Mesenchymal stem cell (in vitro differentiated cells and primary cell): ENCODE measurements around the gene GHRHR.

ENCODE experiments used
- DNase-seq: peaks from one replicate; pipeline ENCODE4 v3.0.0-alpha.2; 2013
- H2AFZ ChIP-seq: one replicate; pipeline ENCODE4 v1.6.1; 2013; ENCODE audit warnings: low read depth, mild to moderate bottlenecking, control low read depth, inconsistent platforms, low read length, moderate library complexity
- H2AK5ac ChIP-seq: 2 replicates; pipeline ENCODE4 v1.6.1; 2013; ENCODE audit warnings: low read length, moderate library complexity, mild to moderate bottlenecking, inconsistent platforms; ENCODE audit not compliant: severe bottlenecking
- H2BK120ac ChIP-seq: one replicate; pipeline ENCODE4 v1.6.1; 2013; ENCODE audit warnings: low read depth, mild to moderate bottlenecking, inconsistent platforms, low read length, moderate library complexity
- H2BK12ac ChIP-seq, 2 experiments: one replicate each; pipeline ENCODE4 v1.6.1; 2013; ENCODE audit warnings: inconsistent platforms in 2 of 2, low read length in 2 of 2, mild to moderate bottlenecking in 2 of 2, moderate library complexity in 2 of 2, control low read depth in 1 of 2
- H2BK15ac ChIP-seq: one replicate; pipeline ENCODE4 v1.6.1; 2013; ENCODE audit warnings: mild to moderate bottlenecking, low read depth, inconsistent platforms; ENCODE audit not compliant: poor library complexity, severe bottlenecking
- H2BK5ac ChIP-seq: 2 replicates; pipeline ENCODE4 v1.6.1; 2013; ENCODE audit warnings: low read depth, mild to moderate bottlenecking, low read length, control low read depth, inconsistent platforms; ENCODE audit not compliant: poor library complexity, severe bottlenecking
- H3K14ac ChIP-seq, 2 experiments: one replicate each; pipeline ENCODE4 v1.6.1; 2013; ENCODE audit warnings: inconsistent platforms in 2 of 2, low read length in 2 of 2, control low read depth in 1 of 2, mild to moderate bottlenecking in 1 of 2, moderate library complexity in 1 of 2
- H3K18ac ChIP-seq, 2 experiments: one replicate each; pipeline ENCODE4 v1.6.1; 2013; ENCODE audit warnings: inconsistent platforms in 2 of 2, low read length in 2 of 2, control low read depth in 1 of 2, low read depth in 1 of 2, mild to moderate bottlenecking in 1 of 2
- H3K23ac ChIP-seq, 2 experiments: one replicate each; pipeline ENCODE4 v1.6.1; 2013; ENCODE audit warnings: inconsistent platforms in 2 of 2, low read length in 2 of 2, mild to moderate bottlenecking in 2 of 2, moderate library complexity in 2 of 2, control low read depth in 1 of 2
- H3K27ac ChIP-seq: 2 replicates; pipeline ENCODE4 v1.5.1; 2013; ENCODE audit warnings: mild to moderate bottlenecking, moderate library complexity, low read length, control low read depth, inconsistent platforms; ENCODE audit not compliant: poor library complexity, severe bottlenecking
- H3K27me3 ChIP-seq, 2 experiments: 2 replicates each; pipeline versions ENCODE4 v1.6.1 to v1.7.0; 2013; ENCODE audit warnings: low read length in 2 of 2, mild to moderate bottlenecking in 2 of 2, moderate library complexity in 2 of 2, control low read depth in 1 of 2, inconsistent platforms in 1 of 2; ENCODE audit not compliant: control insufficient read depth in 1 of 2, insufficient read depth in 1 of 2
- H3K36me3 ChIP-seq, 2 experiments: 2 replicates each; pipeline versions ENCODE4 v1.6.1 to v1.7.0; 2013; ENCODE audit warnings: low read length in 2 of 2, control low read depth in 1 of 2, inconsistent platforms in 1 of 2, low read depth in 1 of 2, mild to moderate bottlenecking in 1 of 2; ENCODE audit not compliant: insufficient read depth in 2 of 2, control insufficient read depth in 1 of 2
- H3K4ac ChIP-seq, 2 experiments: one replicate each; pipeline ENCODE4 v1.6.1; 2013; ENCODE audit warnings: inconsistent platforms in 2 of 2, low read length in 2 of 2, mild to moderate bottlenecking in 2 of 2, moderate library complexity in 2 of 2, control low read depth in 1 of 2, low read depth in 1 of 2
- H3K4me1 ChIP-seq: 2 replicates; pipeline ENCODE4 v1.6.1; 2013; ENCODE audit warnings: low read depth, low read length, control low read depth; ENCODE audit not compliant: control insufficient read depth, insufficient read depth
- H3K4me2 ChIP-seq: 2 replicates; pipeline ENCODE4 v1.6.1; 2013; ENCODE audit warnings: low read length, mild to moderate bottlenecking, inconsistent platforms; ENCODE audit not compliant: poor library complexity, severe bottlenecking
- H3K4me3 ChIP-seq, 2 experiments: 2 replicates each; pipeline versions ENCODE4 v1.5.1 to v1.7.0; 2013; ENCODE audit warnings: low read length in 2 of 2, mild to moderate bottlenecking in 2 of 2, control low read depth in 1 of 2, low read depth in 1 of 2; ENCODE audit not compliant: insufficient read depth in 1 of 2
- H3K79me1 ChIP-seq: replicated peaks from 2 replicates; pipeline ENCODE4 v1.6.1; 2013; ENCODE audit warnings: mild to moderate bottlenecking, control low read depth, low read length, inconsistent platforms; ENCODE audit not compliant: poor library complexity, severe bottlenecking
- H3K9ac ChIP-seq: 2 replicates; pipeline ENCODE4 v1.7.0; 2013; ENCODE audit warnings: mild to moderate bottlenecking, low read length, moderate library complexity
- H3K9me3 ChIP-seq: 2 replicates; pipeline ENCODE4 v1.7.0; 2013; ENCODE audit warnings: mild to moderate bottlenecking, low read length; ENCODE audit not compliant: control insufficient read depth
- H4K8ac ChIP-seq: one replicate; pipeline ENCODE4 v1.6.1; 2013; ENCODE audit warnings: inconsistent platforms, mild to moderate bottlenecking, low read length, moderate library complexity
- H4K91ac ChIP-seq: one replicate; pipeline ENCODE4 v1.6.1; 2013; ENCODE audit warnings: mild to moderate bottlenecking, low read length, inconsistent platforms
- WGBS: methylation state at CpG from one replicate; pipeline ENCODE4 v1.1.7; 2013; ENCODE audit warnings: mixed read lengths; 5-methylcytosine and 5-hydroxymethylcytosine counted together

Gene GHRHR

GRCh38 chr7:30950197-30950596 lies 13.6 kb upstream of the GHRHR start:
- Histone ChIP-seq H2BK120ac (no peak overlapping the region), H4K8ac (no peak overlapping the region), H3K36me3 (no peaks in the 10 kb centered on the region), H2AK5ac (no peak overlapping the region), H3K9ac (no peak overlapping the region), H2BK15ac (no peak overlapping the region), H3K4me3 (no peak overlapping the region), H2AFZ (no peak overlapping the region), H3K9me3 (peaks cover 40% of the 10 kb centered on the region), H3K4ac (no peak overlapping the region), H2BK12ac (no peak overlapping the region), H3K4me2 (no peak overlapping the region), H4K91ac (no peak overlapping the region), H3K79me1 (no peaks in the 10 kb centered on the region), H3K14ac (no peak overlapping the region), H3K27me3 (peaks cover 8% of the 10 kb centered on the region in 2 experiments), H3K27ac (no peak overlapping the region), H3K23ac (no peak overlapping the region), H3K18ac (no peak overlapping the region), H3K4me1 (no peaks in the 10 kb centered on the region), H2BK5ac (no peak overlapping the region)
- DNase-seq = no peak

- Histone ChIP-seq H2AK5ac (no peak overlapping the region), H2BK120ac (no peak overlapping the region), H3K36me3 (no peaks in the 10 kb centered on the region), H3K9ac (no peak overlapping the region), H3K18ac (no peak overlapping the region), H3K4ac (no peak overlapping the region), H4K91ac (no peak overlapping the region), H3K27ac (no peak overlapping the region), H3K9me3 (peaks cover 38% of the 10 kb centered on the region), H2BK12ac (no peak overlapping the region), H3K27me3 (peaks cover 2 to 4% of the 10 kb centered on the region in 2 experiments), H2BK5ac (no peak overlapping the region), H4K8ac (no peak overlapping the region), H2BK15ac (no peak overlapping the region), H3K4me1 (no peaks in the 10 kb centered on the region), H3K23ac (no peak overlapping the region), H3K14ac (no peak overlapping the region), H3K79me1 (no peaks in the 10 kb centered on the region), H3K4me2 (no peak overlapping the region), H2AFZ (no peak overlapping the region), H3K4me3 (no peak overlapping the region)
- DNase-seq = no peak
- WGBS = 93% methylated on average over 2 of the region's 4 CpGs
These were observed 8.8 kb upstream of the GHRHR start for GRCh38 chr7:30954914-30955313.

- Histone ChIP-seq H3K79me1 (no peaks in the 10 kb centered on the region), H2BK15ac (no peak overlapping the region), H3K14ac (no peak overlapping the region), H3K4ac (no peak overlapping the region), H2AFZ (no peak overlapping the region), H2BK120ac (no peak overlapping the region), H3K36me3 (no peaks in the 10 kb centered on the region), H3K4me1 (no peaks in the 10 kb centered on the region), H2BK5ac (no peak overlapping the region), H3K9me3 (peaks cover 32% of the 10 kb centered on the region), H4K91ac (no peak overlapping the region), H2AK5ac (no peak overlapping the region), H3K4me3 (no peak overlapping the region), H3K27me3 (peaks cover 0 to 2% of the 10 kb centered on the region in 2 experiments), H3K9ac (no peak overlapping the region), H4K8ac (no peak overlapping the region), H2BK12ac (no peak overlapping the region), H3K18ac (no peak overlapping the region), H3K27ac (no peak overlapping the region), H3K4me2 (no peak overlapping the region), H3K23ac (no peak overlapping the region)
- DNase-seq = no peak
- no CpG with 5 or more reads among the region's 1 CpG for WGBS
These were observed 7.0 kb upstream of the GHRHR start for GRCh38 chr7:30956704-30957103.

GRCh38 chr7:30965372-30965771 lies 1.6 kb downstream of the GHRHR start:
- Histone ChIP-seq H4K8ac (no peak overlapping the region), H4K91ac (no peak overlapping the region), H3K18ac (no peak overlapping the region), H3K14ac (no peak overlapping the region), H3K4me1 (no peaks in the 10 kb centered on the region), H3K23ac (no peak overlapping the region), H2BK5ac (no peak overlapping the region), H3K9me3 (no peaks in the 10 kb centered on the region), H3K27me3 (peaks cover 47 to 57% of the 10 kb centered on the region in 2 experiments), H3K4ac (no peak overlapping the region), H2AK5ac (no peak overlapping the region), H2BK12ac (no peak overlapping the region), H2AFZ (no peak overlapping the region), H2BK15ac (no peak overlapping the region), H3K27ac (no peak overlapping the region), H2BK120ac (no peak overlapping the region), H3K79me1 (no peaks in the 10 kb centered on the region), H3K36me3 (no peaks in the 10 kb centered on the region), H3K9ac (no peak overlapping the region), H3K4me3 (no peak overlapping the region), H3K4me2 (no peak overlapping the region)
- no peak for DNase-seq
- WGBS = 51% methylated on average over 4 of the region's 4 CpGs
